ENCODE results near the gene TLN1. TPM values are rescaled to one million over a fixed set of nuclear protein-coding genes. Genes with fewer than 3 reads are reported as not detected.

The TLN1 gene
- total and polyA plus RNA-seq, 2 of the 8 experiments (the other 6 are each of a cell fraction or from before 2014, with no cell fraction given) = 28.1 to 90.1 TPM

GRCh38 chr9:35749515-35750255 is 17.7 kb upstream of the TLN1 start:
- 15% methylated on average over 18 of the region's 19 CpGs; no CpG with 5 or more reads in 1 of the 2 experiments for WGBS, 2 experiments (ENCODE audit: extremely low coverage in 1 of 2, insufficient coverage in 1 of 2, insufficient read length in 1 of 2, insufficient replicate concordance in 2 of 2, low coverage in 1 of 2, low lambda C conversion rate in 2 of 2, missing lambda C conversion rate in 1 of 2)
- Histone ChIP-seq H4K5ac (ENCODE audit: insufficient read length, low read depth, low read length) (peak overlapping the region; percentile 84), H3K18ac (ENCODE audit: extremely low read depth, low read length) (no peak overlapping the region), H3K27ac (ENCODE audit: low read depth, low read length) (0 out of 2 replicates have a peak overlapping the region, but pooled peaks have one; percentile 38), H4K91ac (replicated peaks; ENCODE audit: insufficient read length, low read length) (no peak overlapping the region), H3K36me3 (ENCODE audit: control insufficient read depth in 2 of 4, insufficient read depth in 4 of 4, low read length in 3 of 4) (peaks cover 3 to 26% (median 15%) of the 10 kb centered on the region in 4 experiments; a peak in 6 of 8 replicates), H2BK20ac (ENCODE audit: low read length) (no peak overlapping the region), H2AFZ (ENCODE audit: low read length) (peak overlapping the region; percentile 30; the same call in 1 of the 2 replicates), H3K79me1 (ENCODE audit: low read depth, low read length) (peaks cover 9% of the 10 kb centered on the region; the same call in 1 of the 2 replicates), H3K56ac (replicated peaks; ENCODE audit: insufficient read length, low read depth, low read length) (no peak overlapping the region), H3K79me2 (ENCODE audit: control insufficient read depth in 1 of 2, insufficient read depth in 2 of 2, low read length in 2 of 2) (peaks cover 21 to 35% of the 10 kb centered on the region in 2 experiments), H3K4ac (replicated peaks; ENCODE audit: insufficient read length, low read depth, low read length) (no peak overlapping the region), H3K14ac (ENCODE audit: insufficient read length) (no peak overlapping the region), H2BK12ac (ENCODE audit: low read depth, low read length) (0 out of 2 replicates have a peak overlapping the region, but pooled peaks have one; percentile 12), H3K4me1 (replicated peaks in 1 of 4; ENCODE audit: control insufficient read depth in 3 of 4, insufficient read depth in 4 of 4, low read length in 3 of 4) (peaks cover 0 to 19% (median 5%) of the 10 kb centered on the region in 4 experiments; a peak in 5 of 7 replicates), H3K23ac (ENCODE audit: insufficient read length) (no peak overlapping the region), H4K8ac (ENCODE audit: extremely low read depth, insufficient read depth, low read length) (peak overlapping the region; percentile 70; the same call in 1 of the 2 replicates), H2BK5ac (ENCODE audit: low read depth, low read length) (peak overlapping the region; percentile 80), H3K4me3 (ENCODE audit: extremely low read depth in 1 of 4, insufficient read depth in 2 of 4, low read depth in 3 of 4, low read length in 4 of 4) (peak overlapping the region; percentile 88 to 98 (median 94)), H4K20me1 (replicated peaks in 1 of 2; ENCODE audit: control insufficient read depth in 1 of 2, insufficient read depth in 2 of 2, low read length in 2 of 2) (peaks cover 11 to 19% of the 10 kb centered on the region in 2 experiments), H3K4me2 (ENCODE audit: insufficient read depth in 1 of 2, low read depth in 2 of 2, low read length in 2 of 2) (peak overlapping the region; percentile 98 to 99), H2BK15ac (ENCODE audit: low read length) (no peak overlapping the region; the same call in 1 of the 2 replicates), H2BK120ac (replicated peaks; ENCODE audit: low read depth, low read length) (no peak overlapping the region), H3K23me2 (ENCODE audit: low read depth, low read length) (peaks cover 11% of the 10 kb centered on the region), H3K27me3 (replicated peaks in 1 of 4; ENCODE audit: control insufficient read depth in 3 of 4, extremely low read depth in 1 of 4, insufficient read depth in 3 of 4, low read length in 3 of 4) (no peaks in the 10 kb centered on the region), H2AK5ac (ENCODE audit: low read depth, low read length) (no peak overlapping the region), H3K9me3 (ENCODE audit: insufficient read depth in 2 of 2, low read depth in 1 of 2, low read length in 1 of 2) (no peaks in the 10 kb centered on the region), H3K9ac (replicated peaks in 1 of 4; ENCODE audit: extremely low read depth in 1 of 4, low read depth in 3 of 4, low read length in 3 of 4) (peak overlapping the region in 3 of 4 experiments; percentile 57 to 69 (median 66); a peak in 6 of 7 replicates)
- DNase-seq (ENCODE audit: low read depth in 1 of 2, low spot score in 2 of 2) (no peak), FAIRE-seq (no peak)
- ChIA-PET POLR2A (ENCODE audit: partially characterized antibody) (interaction anchor here (1.2 to 7.0 kb wide), 12 partner anchors 9 to 85 kb away, joined by 3 to 59 read pairs (median 8); partner anchors contain the start of genes ARHGEF39, CREB3, TLN1 and TPM2), CTCF (ENCODE audit: partially characterized antibody) (interaction anchor here (0.5 to 7.2 kb wide), 12 partner anchors 9 to 258 kb away, joined by 3 to 87 read pairs (median 4); partner anchors contain the start of genes CREB3 and TLN1)
- TF ChIP-seq POLR2A (IDR thresholded peaks at IDR 0.05; ENCODE audit: control extremely low read depth in 1 of 2, low read depth in 2 of 2, low read length in 2 of 2) (no peak), SIRT6 (IDR thresholded peaks at IDR 0.05; ENCODE audit: low read length) (no peak), EP300 (IDR thresholded peaks at IDR 0.05; ENCODE audit: borderline replicate concordance in 1 of 2, low read depth in 2 of 2, low read length in 2 of 2) (no peak), KDM1A (IDR thresholded peaks at IDR 0.05; ENCODE audit: borderline replicate concordance, low read length) (no peak), TBP (IDR thresholded peaks at IDR 0.05; ENCODE audit: low read depth, low read length) (no peak), ATF2 (IDR thresholded peaks at IDR 0.05; ENCODE audit: low read length) (no peak), SP4 (IDR thresholded peaks at IDR 0.05; ENCODE audit: low read length) (no peak), CBX8 (IDR thresholded peaks at IDR 0.05; ENCODE audit: borderline replicate concordance, low read depth, low read length) (no peak), FOSL1 (IDR thresholded peaks at IDR 0.05; ENCODE audit: insufficient read depth, low read depth, low read length) (no peak)
